GM12874 (cell line): Measurements from ENCODE around the gene EFNA3.

Experiments used
- CTCF ChIP-seq: IDR thresholded peaks from 2 replicates; pipeline ENCODE4 v1.5.1; 2011; ENCODE audit warnings: low read depth, mild to moderate bottlenecking, control low read depth, low read length, moderate library complexity; ENCODE audit not compliant: insufficient read depth

The EFNA3 gene

GRCh38 chr1:155092131-155092530 is 13.5 kb downstream of the EFNA3 start:
- TF ChIP-seq CTCF = no peak

GRCh38 chr1:155092641-155093040 is 14.0 kb downstream of the EFNA3 start:
- no peak for TF ChIP-seq CTCF

GRCh38 chr1:155093911-155094621 is 15.4 kb downstream of the EFNA3 start:
- TF ChIP-seq CTCF = peak; percentile 35

- TF ChIP-seq CTCF = no peak
Observed at GRCh38 chr1:155094622-155094948, 15.9 kb downstream of the EFNA3 start.

- no peak for TF ChIP-seq CTCF
Observed at GRCh38 chr1:155099331-155099730, 20.7 kb downstream of the EFNA3 start.

- no peak for TF ChIP-seq CTCF
Observed at GRCh38 chr1:155103325-155103724, 24.7 kb downstream of the EFNA3 start.

- TF ChIP-seq CTCF = no peak
Observed at GRCh38 chr1:155104605-155105534, 26.2 kb downstream of the EFNA3 start.
